GM21526 (cell line): Measurements from ENCODE around the gene CENPVL1.
"Not testable (repeated sequence)": the region's sequence is repeated elsewhere in the genome, so short reads cannot be mapped to it uniquely, and the experiment has no call there.

ENCODE experiments used
- ATAC-seq: cut with Tn5 transposase; IDR thresholded peaks from one replicate; pipeline ENCODE4 v1.9.1; 2021; ENCODE audit warnings: moderate library complexity; ENCODE audit not compliant: unreplicated experiment, low FRiP score

CENPVL1 gene

GRCh38 chrX:51710277-51711164 lies at the start of gene CENPVL1:
CENPVL1 (plus strand) TSS chrX:51710512; CDS start chrX:51710512, 0 bp downstream.
- not testable (repeated sequence) for ATAC-seq

- ATAC-seq = no peak
Measured at GRCh38 chrX:51665981-51666380, 44.3 kb upstream of the CENPVL1 start.

DNA sequence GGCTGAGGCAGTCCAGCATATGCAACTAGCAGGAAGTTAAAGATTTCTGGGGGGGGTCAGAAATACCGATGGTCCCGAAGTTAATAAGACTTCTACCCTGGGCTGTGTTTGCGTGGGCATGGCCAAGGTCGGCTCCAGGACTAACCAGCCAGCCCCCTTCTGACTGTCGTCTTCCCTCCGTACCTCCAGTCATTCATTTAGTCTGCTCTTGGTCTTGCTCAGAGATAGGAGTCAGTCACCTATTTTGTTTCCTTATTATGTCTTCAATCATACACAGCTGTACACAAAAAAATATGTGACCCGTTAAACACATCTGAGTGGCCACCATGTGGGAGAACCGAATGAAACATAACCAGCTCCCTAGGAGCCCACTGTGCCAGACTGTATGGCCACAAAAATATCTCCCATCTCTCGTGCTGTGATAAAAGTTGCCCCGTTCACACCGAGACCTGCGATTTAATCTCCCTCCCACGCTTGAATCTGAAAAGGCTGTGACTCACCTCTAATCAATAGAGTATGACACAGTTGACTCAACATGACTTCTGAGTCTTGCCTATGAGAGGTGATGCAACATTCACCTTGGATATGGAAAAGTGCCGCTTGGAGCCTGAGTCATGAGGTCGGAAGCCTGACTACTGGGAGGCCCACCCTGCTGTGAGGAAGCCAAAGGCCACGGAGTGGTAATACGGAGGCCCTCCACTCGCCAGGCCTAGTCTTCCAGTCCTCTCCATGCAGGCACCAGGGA lies 30.5 kb upstream of the CENPVL1 start:
- not testable (repeated sequence) for ATAC-seq

DNA sequence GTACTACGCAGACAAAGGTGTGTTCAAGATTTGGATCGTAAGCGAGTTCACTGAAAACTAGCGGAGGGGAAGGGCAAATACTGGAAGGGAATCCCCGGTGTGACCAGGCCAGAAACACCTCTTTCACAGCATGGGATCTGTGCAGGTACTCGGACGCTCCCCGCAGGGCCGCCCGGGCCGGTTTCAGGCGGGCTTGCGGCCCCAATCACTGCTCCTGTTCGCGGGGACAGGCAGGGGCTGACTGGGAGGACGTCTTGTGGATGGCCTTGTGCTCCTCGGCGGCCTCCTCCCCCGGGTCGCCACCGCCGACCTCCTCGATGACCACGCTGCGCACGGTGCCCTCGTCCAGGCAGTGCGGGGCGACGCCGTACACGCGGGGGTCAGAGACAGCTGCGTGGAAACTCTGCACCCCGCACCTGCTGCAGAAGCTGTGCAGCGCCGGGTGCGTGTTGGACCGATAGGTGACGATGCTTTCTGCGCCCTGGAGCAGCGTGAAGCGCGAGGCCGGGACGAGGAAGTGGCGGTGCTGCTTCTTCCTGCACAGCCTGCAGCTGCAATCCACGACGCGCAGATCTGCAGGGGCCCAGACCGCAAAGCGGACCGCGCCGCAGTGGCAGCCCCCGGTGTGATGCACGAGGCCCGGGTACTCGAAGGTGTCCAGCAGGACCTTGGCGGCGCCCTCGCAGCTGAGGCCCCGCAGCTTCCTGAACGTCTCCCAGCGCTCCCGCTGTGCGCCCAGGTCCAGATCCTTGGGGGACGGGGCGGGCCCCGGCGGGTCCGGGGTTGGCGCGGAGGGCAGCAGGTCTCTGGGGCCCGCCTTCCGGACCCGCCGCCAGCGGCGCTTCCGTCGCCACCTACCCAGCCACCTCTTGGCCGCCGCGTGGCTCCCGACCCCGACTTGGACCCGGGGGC lies 28.2 kb upstream of the CENPVL1 start:
- ATAC-seq = not testable (repeated sequence)

- not testable (repeated sequence) for ATAC-seq
Measured at GRCh38 chrX:51682720-51683062, 27.6 kb upstream of the CENPVL1 start, which contains the start of gene CENPVL2. CENPVL2 (minus strand) TSS chrX:51682831; CDS start chrX:51682831, 0 bp downstream.

- no peak for ATAC-seq
Measured at GRCh38 chrX:51694254-51694653, 16.1 kb upstream of the CENPVL1 start.

DNA sequence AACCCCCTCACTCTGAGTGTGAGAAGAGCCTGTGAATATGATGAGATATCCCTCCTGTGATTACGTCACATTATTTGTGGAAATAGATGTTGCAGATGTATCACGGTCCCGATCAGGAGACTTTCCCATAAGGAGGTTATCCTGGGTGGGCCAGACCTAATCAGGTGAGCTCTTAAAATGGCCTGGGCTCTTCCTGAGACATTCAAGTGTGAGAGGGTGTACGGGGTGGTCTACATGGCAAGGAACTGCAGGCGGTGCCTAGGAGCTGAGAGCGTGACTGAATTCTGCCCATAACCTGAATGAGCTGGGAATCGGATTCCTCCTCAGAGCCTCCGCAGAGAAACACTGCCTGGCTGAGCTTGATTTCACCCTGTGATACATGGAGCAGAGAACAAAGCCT lies 12.9 kb upstream of the CENPVL1 start:
- ATAC-seq = no peak

GRCh38 chrX:51712943-51713647 lies 2.8 kb downstream of the CENPVL1 start:
- ATAC-seq = not testable (repeated sequence)

DNA sequence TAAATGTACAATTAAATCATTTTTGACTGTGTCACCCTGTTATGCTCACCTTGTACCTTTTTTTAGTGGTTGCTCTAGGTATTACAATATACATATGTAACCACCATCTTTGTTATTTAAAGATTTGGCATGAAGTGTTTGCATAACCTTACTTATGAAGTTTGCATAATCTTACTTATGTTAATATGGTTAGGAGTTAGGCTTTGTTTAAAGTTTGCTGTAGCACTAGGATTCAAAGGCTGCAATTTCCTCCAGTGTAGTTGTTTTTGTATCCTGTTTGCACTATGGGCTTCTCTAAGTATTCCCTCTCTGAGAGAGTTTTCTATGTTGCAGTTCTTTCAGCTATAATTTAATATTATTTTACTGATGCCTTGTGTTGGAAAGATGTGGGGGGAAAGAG lies 17.9 kb downstream of the CENPVL1 start:
- ATAC-seq = no peak

DNA sequence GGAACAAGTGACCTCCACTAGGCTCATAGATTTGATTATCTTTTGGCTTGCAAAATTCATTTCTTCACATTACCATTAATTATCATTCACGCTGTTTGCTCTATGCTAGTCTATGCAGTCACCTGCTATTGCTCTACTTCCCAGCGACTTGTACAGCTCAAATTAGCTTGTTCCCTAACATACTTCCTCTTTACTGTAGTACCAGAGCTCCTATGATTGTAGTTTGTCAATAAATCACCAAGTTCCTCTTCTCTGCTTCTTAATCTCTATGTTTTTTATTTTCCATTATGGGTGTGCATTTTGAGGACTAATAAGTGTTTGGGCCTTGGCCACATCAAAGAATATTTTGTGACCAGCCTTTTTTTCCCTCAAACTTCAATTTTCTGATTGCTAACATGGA lies 26.8 kb downstream of the CENPVL1 start:
- ATAC-seq = no peak

DNA sequence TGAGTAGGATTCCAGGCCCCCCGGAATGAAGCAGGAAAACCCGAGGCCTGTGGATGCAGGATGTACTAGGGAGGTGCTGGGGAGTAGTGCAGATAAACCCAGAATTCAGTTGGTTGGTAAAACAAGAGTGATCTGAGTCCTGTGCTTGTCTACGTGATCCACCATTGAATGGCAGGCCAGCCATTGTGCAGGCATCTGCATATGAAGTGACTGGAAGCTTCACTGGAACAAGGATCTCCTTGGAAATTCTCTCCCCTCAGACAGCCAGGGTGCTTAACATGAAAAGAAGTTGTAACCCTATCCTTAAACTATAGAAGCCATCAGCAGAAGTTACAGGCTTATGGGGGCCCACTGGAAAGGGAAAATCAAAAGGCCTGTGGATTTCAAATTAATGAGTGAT lies 32.3 kb downstream of the CENPVL1 start:
- no peak for ATAC-seq

DNA sequence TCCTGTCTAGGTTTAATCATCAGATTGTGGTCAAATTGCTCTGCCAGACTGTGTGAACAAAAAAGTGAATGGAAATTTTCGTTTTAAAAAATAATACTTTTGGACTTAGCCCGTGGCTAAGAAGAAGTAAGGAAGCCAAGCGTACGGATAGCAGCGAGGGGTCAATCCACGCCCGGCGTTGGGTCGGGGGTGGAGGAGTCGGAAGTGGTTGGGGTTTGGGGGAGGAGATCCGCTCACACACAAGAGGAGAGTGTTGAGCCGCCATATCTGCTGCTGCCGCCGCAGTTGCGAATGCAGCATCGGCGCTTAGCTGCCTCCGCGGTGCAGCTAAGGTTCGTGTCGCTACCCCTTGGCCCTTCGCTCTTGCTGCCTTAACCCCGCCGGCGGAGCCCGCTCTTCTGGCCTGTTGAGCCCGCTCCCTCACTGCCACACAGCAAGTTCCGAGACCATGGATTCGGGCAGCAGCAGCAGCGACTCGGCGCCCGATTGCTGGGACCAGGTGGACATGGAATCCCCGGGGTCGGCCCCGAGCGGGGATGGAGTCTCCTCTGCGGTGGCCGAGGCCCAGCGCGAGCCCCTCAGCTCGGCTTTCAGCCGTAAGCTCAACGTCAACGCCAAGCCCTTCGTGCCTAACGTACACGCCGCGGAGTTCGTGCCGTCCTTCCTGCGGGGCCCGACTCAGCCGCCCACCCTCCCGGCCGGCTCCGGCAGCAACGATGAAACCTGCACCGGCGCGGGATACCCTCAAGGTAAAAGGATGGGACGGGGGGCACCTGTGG lies 33.1 kb downstream of the CENPVL1 start, which contains the start of gene GSPT2:
Gene GSPT2 (plus strand): TSS at position 264 of the 779 bp plus-strand sequence. CDS start 185 bp downstream, at position 449.
- peak; percentile 86 for ATAC-seq

GRCh38 chrX:51747671-51748070 lies 37.4 kb downstream of the CENPVL1 start:
- no peak for ATAC-seq

DNA sequence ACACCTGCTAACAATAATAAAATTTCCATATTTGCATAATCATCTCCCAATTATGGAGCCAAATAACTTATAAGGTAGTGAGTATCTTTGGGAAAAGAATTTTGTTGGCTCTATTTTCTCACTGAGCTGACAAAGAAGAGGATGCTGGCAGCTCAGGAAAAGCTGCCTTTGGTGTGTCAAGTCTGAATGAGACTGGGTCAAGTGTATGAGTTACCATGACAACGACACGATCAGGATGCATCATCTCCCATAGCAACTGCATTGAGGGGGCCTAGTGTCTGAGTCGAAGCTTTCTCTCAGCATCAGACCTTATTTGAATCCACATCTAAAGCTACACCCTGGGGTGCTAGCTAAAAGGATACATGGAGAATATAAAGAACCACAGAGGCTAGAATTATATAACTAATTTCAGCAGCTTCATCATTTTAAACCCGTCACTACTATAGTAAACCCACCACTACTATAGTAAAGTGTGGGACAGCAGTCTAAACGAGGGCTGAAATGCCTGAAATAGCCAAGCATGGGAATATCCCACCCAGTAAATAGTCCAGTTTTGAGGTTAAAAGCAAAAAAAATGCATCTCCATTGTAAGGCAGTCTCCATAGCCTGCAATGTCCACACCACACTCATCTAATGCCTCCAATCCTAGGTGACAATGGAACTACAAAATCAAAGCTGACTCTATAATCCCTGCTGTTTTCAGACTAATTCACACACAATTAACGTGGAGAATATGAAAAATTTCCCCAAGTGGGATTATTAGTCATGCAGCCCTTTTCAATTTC lies 48.9 kb downstream of the CENPVL1 start:
- ATAC-seq = no peak

GRCh38 chrX:51760657-51761056 lies 50.3 kb downstream of the CENPVL1 start:
- ATAC-seq = no peak
